K562 (cell line): ENCODE results near the gene SLC48A1. TPM values are rescaled to one million over a fixed set of nuclear protein-coding genes. Genes with fewer than 3 reads are reported as not detected.

Experiments used
- COPS2 ChIP-seq: fragments of 450-650 bp; conservative IDR thresholded peaks from 2 replicates; pipeline ENCODE4 v1.6.1; 2016; ENCODE audit warnings: mild to moderate bottlenecking, moderate library complexity
- IFI16 ChIP-seq: fragments of 250-450 bp; sonication (Bioruptor Pico); IDR thresholded peaks from 2 replicates; pipeline ENCODE4 v2.1.2; 2022; ENCODE audit warnings: mild to moderate bottlenecking, inconsistent platforms
- JUN ChIP-seq, 2 experiments: sonication (generic) in 1 of 2; formaldehyde crosslinking in 1 of 2; IDR thresholded peaks; 2 replicates each; pipeline versions ENCODE4 v1.6.1 to v1.8.0; 2012 to 2022; ENCODE audit warnings: borderline replicate concordance in 2 of 2, mild to moderate bottlenecking in 2 of 2, improper control_type of control experiment in 1 of 2, low read depth in 1 of 2, low read length in 1 of 2, missing genetic modification reagents in 1 of 2
- TRIM28 ChIP-seq: fragments of 450-650 bp; IDR thresholded peaks from 2 replicates; pipeline ENCODE4 v1.6.1; 2017
- ZNF41 ChIP-seq: fragments of 250-450 bp; sonication (Bioruptor Pico); conservative IDR thresholded peaks from 2 replicates; pipeline ENCODE4 v1.4.0; 2020; ENCODE audit warnings: mild to moderate bottlenecking
- ZNF644 ChIP-seq: fragments of 200-800 bp; sonication (Bioruptor generic); IDR thresholded peaks from 2 replicates; pipeline ENCODE4 v1.6.1; 2016; ENCODE audit warnings: low read depth, missing genetic modification characterization, missing compliant biosample characterization
- polyA plus RNA-seq, 8 experiments: library from polyadenylated mRNA; depleted of rRNA in 4 of 8; stranded (reverse) in 5 of 8; unstranded in 3 of 8; fragments of >200 nt; fragmentation: Nextera tagmentation in 2 of 8; fragmentation: Illumina TruSeq in 1 of 8; extraction: Ambion mirVana in 2 of 8; extraction: Trizol in 1 of 8; gene quantifications; 2 replicates each; pipeline versions ENCODE4 v1.2.1 to v1.2.3, GENCODE V29; 2011 to 2014; ENCODE audit warnings: inconsistent platforms in 1 of 8, missing spikeins in 1 of 8
- total RNA-seq, 7 experiments: library from RNA; depleted of rRNA in 6 of 7; stranded (reverse); fragments of >200 nt in 6 of 7; fragmentation: Illumina TruSeq in 2 of 7; extraction: Trizol in 2 of 7; gene quantifications; 2 replicates each; pipeline versions ENCODE4 v1.2.1 to v1.2.3, GENCODE V29; 2011 to 2021; ENCODE audit warnings: low replicate concordance in 1 of 7
- TF ChIP-seq, protein P1 (sequence below), 2 experiments: fragments of 450-650 bp; IDR thresholded peaks; 2 replicates each; pipeline ENCODE4 v1.6.1; 2018; ENCODE audit warnings: mild to moderate bottlenecking in 2 of 2, low read depth in 1 of 2; ENCODE audit not compliant: partially characterized antibody in 2 of 2
- TF ChIP-seq, protein P2 (sequence below): sonication (generic); formaldehyde crosslinking; IDR thresholded peaks from 2 replicates; pipeline ENCODE4 v1.8.0; 2022; ENCODE audit warnings: missing genetic modification reagents, mild to moderate bottlenecking, borderline replicate concordance
- TF ChIP-seq, protein P3 (sequence below): fragments of 250-450 bp; sonication (Bioruptor Pico); IDR thresholded peaks from 2 replicates; pipeline ENCODE4 v1.4.0; 2020; ENCODE audit warnings: mild to moderate bottlenecking, moderate library complexity, borderline replicate concordance

The SLC48A1 gene
- total and polyA plus RNA-seq, 9 of the 15 experiments (the other 6 are each of a cell fraction or from before 2014, with no cell fraction given), result 10.7 to 37.5 (median 18.7) TPM

DNA sequence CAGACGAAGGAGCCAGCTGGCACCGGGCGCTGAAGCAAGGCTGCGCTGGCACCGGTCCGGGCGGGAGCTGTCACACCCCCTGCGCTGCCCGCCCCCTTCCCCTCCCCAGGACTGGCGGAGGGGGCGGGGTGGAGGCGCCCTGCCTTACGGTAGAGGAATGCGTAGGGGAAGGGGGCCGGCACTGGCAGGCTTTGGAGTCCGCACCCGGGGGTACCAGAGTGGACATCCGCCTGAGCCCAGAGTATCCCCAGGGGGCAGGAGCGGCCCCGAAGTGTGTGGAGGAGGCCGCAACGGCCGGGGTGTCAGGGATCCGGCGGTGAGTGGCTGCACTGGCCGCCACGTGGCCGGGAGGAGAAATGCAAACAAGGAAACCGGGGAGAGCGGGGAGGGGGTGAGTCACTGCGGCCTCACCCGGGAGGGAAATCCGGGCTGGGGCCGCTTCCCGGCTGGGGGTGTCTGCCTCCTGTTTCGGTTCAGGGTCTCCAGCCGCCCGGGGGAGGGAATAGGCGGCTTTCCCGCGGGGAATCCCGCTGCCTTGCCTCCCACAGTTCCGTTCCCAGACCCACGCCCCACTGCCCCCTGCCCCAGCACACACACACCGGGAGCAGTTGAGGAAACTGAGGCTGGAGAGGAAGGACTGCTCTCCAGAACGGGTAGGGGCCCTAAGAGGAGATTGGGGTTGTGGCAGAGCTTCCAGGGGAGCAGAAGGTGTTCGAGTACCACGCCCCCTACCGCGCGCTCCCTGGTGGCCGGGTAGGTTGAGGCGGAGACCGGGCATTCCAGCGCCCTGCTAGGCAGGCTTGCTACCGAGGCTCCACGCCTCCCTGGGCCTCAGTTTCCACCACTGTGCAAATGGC, 14.0 kb upstream of the SLC48A1 start, which contains the start of gene RAPGEF3 (continued):
- TF ChIP-seq, protein P1, sequence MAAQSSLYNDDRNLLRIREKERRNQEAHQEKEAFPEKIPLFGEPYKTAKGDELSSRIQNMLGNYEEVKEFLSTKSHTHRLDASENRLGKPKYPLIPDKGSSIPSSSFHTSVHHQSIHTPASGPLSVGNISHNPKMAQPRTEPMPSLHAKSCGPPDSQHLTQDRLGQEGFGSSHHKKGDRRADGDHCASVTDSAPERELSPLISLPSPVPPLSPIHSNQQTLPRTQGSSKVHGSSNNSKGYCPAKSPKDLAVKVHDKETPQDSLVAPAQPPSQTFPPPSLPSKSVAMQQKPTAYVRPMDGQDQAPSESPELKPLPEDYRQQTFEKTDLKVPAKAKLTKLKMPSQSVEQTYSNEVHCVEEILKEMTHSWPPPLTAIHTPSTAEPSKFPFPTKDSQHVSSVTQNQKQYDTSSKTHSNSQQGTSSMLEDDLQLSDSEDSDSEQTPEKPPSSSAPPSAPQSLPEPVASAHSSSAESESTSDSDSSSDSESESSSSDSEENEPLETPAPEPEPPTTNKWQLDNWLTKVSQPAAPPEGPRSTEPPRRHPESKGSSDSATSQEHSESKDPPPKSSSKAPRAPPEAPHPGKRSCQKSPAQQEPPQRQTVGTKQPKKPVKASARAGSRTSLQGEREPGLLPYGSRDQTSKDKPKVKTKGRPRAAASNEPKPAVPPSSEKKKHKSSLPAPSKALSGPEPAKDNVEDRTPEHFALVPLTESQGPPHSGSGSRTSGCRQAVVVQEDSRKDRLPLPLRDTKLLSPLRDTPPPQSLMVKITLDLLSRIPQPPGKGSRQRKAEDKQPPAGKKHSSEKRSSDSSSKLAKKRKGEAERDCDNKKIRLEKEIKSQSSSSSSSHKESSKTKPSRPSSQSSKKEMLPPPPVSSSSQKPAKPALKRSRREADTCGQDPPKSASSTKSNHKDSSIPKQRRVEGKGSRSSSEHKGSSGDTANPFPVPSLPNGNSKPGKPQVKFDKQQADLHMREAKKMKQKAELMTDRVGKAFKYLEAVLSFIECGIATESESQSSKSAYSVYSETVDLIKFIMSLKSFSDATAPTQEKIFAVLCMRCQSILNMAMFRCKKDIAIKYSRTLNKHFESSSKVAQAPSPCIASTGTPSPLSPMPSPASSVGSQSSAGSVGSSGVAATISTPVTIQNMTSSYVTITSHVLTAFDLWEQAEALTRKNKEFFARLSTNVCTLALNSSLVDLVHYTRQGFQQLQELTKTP (IDR thresholded peaks at IDR 0.05; ENCODE audit: low read depth in 1 of 2, partially characterized antibody in 2 of 2), result no peak
- TF ChIP-seq, protein P2, sequence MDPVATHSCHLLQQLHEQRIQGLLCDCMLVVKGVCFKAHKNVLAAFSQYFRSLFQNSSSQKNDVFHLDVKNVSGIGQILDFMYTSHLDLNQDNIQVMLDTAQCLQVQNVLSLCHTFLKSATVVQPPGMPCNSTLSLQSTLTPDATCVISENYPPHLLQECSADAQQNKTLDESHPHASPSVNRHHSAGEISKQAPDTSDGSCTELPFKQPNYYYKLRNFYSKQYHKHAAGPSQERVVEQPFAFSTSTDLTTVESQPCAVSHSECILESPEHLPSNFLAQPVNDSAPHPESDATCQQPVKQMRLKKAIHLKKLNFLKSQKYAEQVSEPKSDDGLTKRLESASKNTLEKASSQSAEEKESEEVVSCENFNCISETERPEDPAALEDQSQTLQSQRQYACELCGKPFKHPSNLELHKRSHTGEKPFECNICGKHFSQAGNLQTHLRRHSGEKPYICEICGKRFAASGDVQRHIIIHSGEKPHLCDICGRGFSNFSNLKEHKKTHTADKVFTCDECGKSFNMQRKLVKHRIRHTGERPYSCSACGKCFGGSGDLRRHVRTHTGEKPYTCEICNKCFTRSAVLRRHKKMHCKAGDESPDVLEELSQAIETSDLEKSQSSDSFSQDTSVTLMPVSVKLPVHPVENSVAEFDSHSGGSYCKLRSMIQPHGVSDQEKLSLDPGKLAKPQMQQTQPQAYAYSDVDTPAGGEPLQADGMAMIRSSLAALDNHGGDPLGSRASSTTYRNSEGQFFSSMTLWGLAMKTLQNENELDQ, result no peak
- TF ChIP-seq JUN (IDR thresholded peaks at IDR 0.05; ENCODE audit: borderline replicate concordance, low read depth, low read length), result peak; percentile 80; the same call in 1 of the 2 replicates
- no peak for TF ChIP-seq JUN (CRISPR knock-in tag; IDR thresholded peaks at IDR 0.05; ENCODE audit: borderline replicate concordance)
- TF ChIP-seq IFI16, result no peak
- TF ChIP-seq TRIM28, result no peak
- TF ChIP-seq, protein P3, sequence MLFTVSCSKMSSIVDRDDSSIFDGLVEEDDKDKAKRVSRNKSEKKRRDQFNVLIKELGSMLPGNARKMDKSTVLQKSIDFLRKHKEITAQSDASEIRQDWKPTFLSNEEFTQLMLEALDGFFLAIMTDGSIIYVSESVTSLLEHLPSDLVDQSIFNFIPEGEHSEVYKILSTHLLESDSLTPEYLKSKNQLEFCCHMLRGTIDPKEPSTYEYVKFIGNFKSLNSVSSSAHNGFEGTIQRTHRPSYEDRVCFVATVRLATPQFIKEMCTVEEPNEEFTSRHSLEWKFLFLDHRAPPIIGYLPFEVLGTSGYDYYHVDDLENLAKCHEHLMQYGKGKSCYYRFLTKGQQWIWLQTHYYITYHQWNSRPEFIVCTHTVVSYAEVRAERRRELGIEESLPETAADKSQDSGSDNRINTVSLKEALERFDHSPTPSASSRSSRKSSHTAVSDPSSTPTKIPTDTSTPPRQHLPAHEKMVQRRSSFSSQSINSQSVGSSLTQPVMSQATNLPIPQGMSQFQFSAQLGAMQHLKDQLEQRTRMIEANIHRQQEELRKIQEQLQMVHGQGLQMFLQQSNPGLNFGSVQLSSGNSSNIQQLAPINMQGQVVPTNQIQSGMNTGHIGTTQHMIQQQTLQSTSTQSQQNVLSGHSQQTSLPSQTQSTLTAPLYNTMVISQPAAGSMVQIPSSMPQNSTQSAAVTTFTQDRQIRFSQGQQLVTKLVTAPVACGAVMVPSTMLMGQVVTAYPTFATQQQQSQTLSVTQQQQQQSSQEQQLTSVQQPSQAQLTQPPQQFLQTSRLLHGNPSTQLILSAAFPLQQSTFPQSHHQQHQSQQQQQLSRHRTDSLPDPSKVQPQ (CRISPR knock-in tag), result no peak
- no peak for TF ChIP-seq COPS2
- no peak for TF ChIP-seq ZNF41 (CRISPR knock-in tag)
- no peak for TF ChIP-seq ZNF644 (tag)
